Coronary artery (tissue), 2 donors: Measurements from ENCODE around the gene NCAN.
"Not testable (repeated sequence)": the region's sequence is repeated elsewhere in the genome, so short reads cannot be mapped to it uniquely, and the experiment has no call there.

Experiments used
- DNase-seq: peaks from one replicate; pipeline ENCODE4 v3.0.0-alpha.2; 2017; ENCODE audit warnings: low spot score
- H3K27ac ChIP-seq, 2 donors: fragments of 200-600 bp; sonication (generic); one replicate each; pipeline ENCODE4 v1.5.1; 2016 to 2019
- H3K4me3 ChIP-seq: fragments of 200-600 bp; sonication (generic); 2 replicates; pipeline ENCODE4 v1.5.1; 2016; ENCODE audit warnings: mild to moderate bottlenecking, moderate library complexity
- CTCF ChIP-seq: fragments of 200-600 bp; sonication (generic); IDR thresholded peaks from one replicate; pipeline ENCODE4 v1.5.1; 2019; ENCODE audit warnings: antibody characterized with exemption

NCAN gene

GRCh38 chr19:19234220-19234816 is 22.6 kb downstream of the NCAN start:
- no peak overlapping the region for H3K4me3 ChIP-seq
- no peak for TF ChIP-seq CTCF
- no peak overlapping the region for H3K27ac ChIP-seq
- DNase-seq: no peak

- Histone ChIP-seq H3K27ac (no peak overlapping the region), H3K4me3 (no peak overlapping the region)
- TF ChIP-seq CTCF: no peak
- no peak for DNase-seq
Measured at GRCh38 chr19:19236173-19236572, 24.4 kb downstream of the NCAN start.

GRCh38 chr19:19238126-19238894 is 26.6 kb downstream of the NCAN start:
- Histone ChIP-seq H3K4me3 (no peak overlapping the region), H3K27ac (no peak overlapping the region)
- no peak for TF ChIP-seq CTCF
- no peak for DNase-seq

- H3K4me3 ChIP-seq: no peak overlapping the region
Measured at GRCh38 chr19:19239675-19240074, 27.9 kb downstream of the NCAN start.

GRCh38 chr19:19240476-19240875 is 28.7 kb downstream of the NCAN start:
- no peak for TF ChIP-seq CTCF
- H3K27ac ChIP-seq: no peak overlapping the region
- no peak for DNase-seq
- no peak overlapping the region for H3K4me3 ChIP-seq

More at GRCh38 chr19:19239675-19240074, 27.9 kb downstream of the NCAN start:
- no peak for DNase-seq
- no peak overlapping the region for H3K27ac ChIP-seq
- no peak for TF ChIP-seq CTCF

GRCh38 chr19:19250196-19250801 is 38.5 kb downstream of the NCAN start:
- Histone ChIP-seq H3K4me3 (no peak overlapping the region), H3K27ac (no peak overlapping the region)
- TF ChIP-seq CTCF: no peak
- DNase-seq: no peak

- H3K4me3 ChIP-seq, H3K27ac ChIP-seq, DNase-seq: not testable (repeated sequence)
Measured at GRCh38 chr19:19253409-19253808, 41.7 kb downstream of the NCAN start.
